GM23248 (cell line): Measurements from ENCODE around the gene ALOX5. TPM values are rescaled to one million over a fixed set of nuclear protein-coding genes. Genes with fewer than 3 reads are reported as not detected.

Experiments
- DNase-seq: peaks from one replicate; pipeline ENCODE4 v3.0.0-alpha.2; 2015
- H2AFZ ChIP-seq: fragments of 200-600 bp; sonication (generic); 2 replicates; pipeline ENCODE4 v1.6.1; 2016; ENCODE audit warnings: antibody characterized with exemption
- H3F3A ChIP-seq: fragments of 200-600 bp; sonication (generic); 2 replicates; pipeline ENCODE4 v1.6.1; 2016; ENCODE audit warnings: mild to moderate bottlenecking, antibody characterized with exemption, mixed run types; ENCODE audit not compliant: insufficient read depth
- H3K27ac ChIP-seq: fragments of 200-600 bp; sonication (generic); 2 replicates; pipeline ENCODE4 v1.5.1; 2016; ENCODE audit warnings: mild to moderate bottlenecking
- H3K27me3 ChIP-seq: fragments of 200-600 bp; sonication (generic); replicated peaks from 2 replicates; pipeline ENCODE4 v1.6.1; 2016; ENCODE audit warnings: mild to moderate bottlenecking; ENCODE audit not compliant: insufficient read depth
- H3K36me3 ChIP-seq: fragments of 200-600 bp; sonication (generic); 2 replicates; pipeline ENCODE4 v1.6.1; 2016; ENCODE audit warnings: low read depth, mild to moderate bottlenecking
- H3K4me1 ChIP-seq: fragments of 200-600 bp; sonication (generic); 2 replicates; pipeline ENCODE4 v1.6.1; 2016; ENCODE audit warnings: mild to moderate bottlenecking; ENCODE audit not compliant: insufficient read depth
- H3K4me2 ChIP-seq: fragments of 200-600 bp; sonication (generic); one replicate; pipeline ENCODE4 v1.6.1; 2016; ENCODE audit warnings: mild to moderate bottlenecking; ENCODE audit not compliant: unreplicated experiment
- H3K4me3 ChIP-seq: fragments of 200-600 bp; sonication (generic); 2 replicates; pipeline ENCODE4 v1.5.1; 2016; ENCODE audit warnings: mild to moderate bottlenecking
- H3K79me2 ChIP-seq: fragments of 200-600 bp; sonication (generic); 2 replicates; pipeline ENCODE4 v1.6.1; 2016; ENCODE audit warnings: mild to moderate bottlenecking; ENCODE audit not compliant: insufficient read depth
- H3K9ac ChIP-seq: fragments of 200-600 bp; sonication (generic); 2 replicates; pipeline ENCODE4 v1.6.1; 2016; ENCODE audit warnings: mild to moderate bottlenecking
- H3K9me2 ChIP-seq: fragments of 200-600 bp; sonication (generic); 2 replicates; pipeline ENCODE4 v1.6.1; 2016; ENCODE audit warnings: mixed run types, mild to moderate bottlenecking, moderate library complexity; ENCODE audit not compliant: insufficient read depth
- H3K9me3 ChIP-seq: fragments of 200-600 bp; sonication (generic); one replicate; pipeline ENCODE4 v1.6.1; 2017; ENCODE audit warnings: low read depth
- H4K20me1 ChIP-seq: fragments of 200-600 bp; sonication (generic); 2 replicates; pipeline ENCODE4 v1.6.0; 2016; ENCODE audit not compliant: insufficient read depth
- EZH2 ChIP-seq: fragments of 200-600 bp; sonication (generic); IDR thresholded peaks from 2 replicates; pipeline ENCODE4 v1.6.1; 2018; ENCODE audit warnings: antibody characterized with exemption, mild to moderate bottlenecking; ENCODE audit not compliant: insufficient read depth, poor library complexity, severe bottlenecking
- EZH2phosphoT487 ChIP-seq: fragments of 200-600 bp; sonication (generic); IDR thresholded peaks from 2 replicates; pipeline ENCODE4 v1.6.1; 2018; ENCODE audit warnings: antibody characterized with exemption, moderate library complexity, mild to moderate bottlenecking, low read depth; ENCODE audit not compliant: insufficient read depth
- WGBS, 2 experiments: methylation state at CpG; one replicate each; pipeline ENCODE4 v1.1.6; 2015 to 2017; ENCODE audit warnings: low lambda C conversion rate in 2 of 2, low coverage in 1 of 2; ENCODE audit errors: missing lambda C conversion rate in 2 of 2; 5-methylcytosine and 5-hydroxymethylcytosine counted together
- in situ Hi-C: fragments of 300-500 bp; cut with MboI; formaldehyde crosslinking; loops from 2 replicates; pipeline ENCODE4 v1.15.0; 2020
- polyA plus RNA-seq: library from polyadenylated mRNA; unstranded; fragments of >200 nt; fragmentation: Nextera tagmentation; extraction: Ambion mirVana; gene quantifications from 2 replicates; pipeline ENCODE4 v1.2.1, GENCODE V29; 2016
- total RNA-seq: library from RNA; depleted of rRNA; stranded (reverse); fragments of >200 nt; shearing (Covaris generic); gene quantifications from 2 replicates; pipeline ENCODE4 v1.2.3, GENCODE V29; 2014

The ALOX5 gene
- total and polyA plus RNA-seq, 2 experiments from 2014 or later = not detected

DNA sequence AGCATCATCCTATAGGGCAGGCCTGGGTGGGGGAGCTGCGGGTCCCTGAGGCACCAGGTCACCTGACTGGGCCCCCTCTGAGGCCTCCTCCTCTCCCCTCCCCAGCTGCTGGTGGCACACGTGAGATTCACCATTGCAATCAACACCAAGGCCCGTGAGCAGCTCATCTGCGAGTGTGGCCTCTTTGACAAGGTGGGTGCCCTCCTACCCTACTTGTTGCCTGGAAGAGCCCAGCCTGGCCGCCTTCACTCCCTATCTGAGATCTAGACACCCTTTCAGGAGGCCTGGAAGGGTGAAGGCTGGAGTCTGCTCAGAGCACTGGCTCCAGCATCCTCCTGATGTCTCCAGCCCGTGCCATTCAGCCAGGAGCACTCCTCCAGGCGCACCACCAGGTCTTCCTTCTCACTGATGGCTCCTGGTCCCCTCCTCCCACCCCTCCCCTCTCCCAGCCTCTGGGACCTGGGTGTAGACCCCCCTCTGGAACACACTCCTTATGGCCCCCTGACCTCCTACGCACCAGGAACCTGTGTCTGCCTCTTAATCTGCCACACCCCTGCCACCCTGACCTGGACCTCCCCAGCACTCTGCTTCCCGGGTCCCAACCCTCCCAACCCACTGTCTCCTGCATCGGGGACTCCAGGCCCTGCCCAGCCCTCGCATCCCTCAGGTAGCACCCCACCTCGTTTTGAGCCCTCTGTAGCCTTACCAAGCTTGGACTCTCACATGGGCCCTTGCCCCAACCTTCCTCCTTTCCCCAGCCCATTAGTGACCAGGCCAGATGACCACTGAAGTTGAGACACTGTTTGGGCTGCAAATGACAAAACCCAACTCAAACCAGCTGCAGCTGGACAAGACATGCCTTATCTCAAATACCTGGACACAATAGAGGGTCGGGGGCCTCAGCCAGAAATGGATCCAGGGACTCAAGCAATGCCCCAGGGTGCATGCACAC, 67.5 kb downstream of the ALOX5 start:
- Histone ChIP-seq H3K9me2 (no peaks in the 10 kb centered on the region), H4K20me1 (no peaks in the 10 kb centered on the region), H3K4me2 (no peak overlapping the region), H2AFZ (no peak overlapping the region), H3K36me3 (no peaks in the 10 kb centered on the region), H3K9me3 (no peaks in the 10 kb centered on the region), H3K27me3 (peaks cover 6% of the 10 kb centered on the region; the same call in 1 of the 2 replicates), H3K79me2 (no peaks in the 10 kb centered on the region), H3K9ac (no peak overlapping the region), H3K4me3 (no peak overlapping the region), H3K27ac (no peak overlapping the region), H3K4me1 (no peaks in the 10 kb centered on the region), H3F3A (no peaks in the 10 kb centered on the region)
- WGBS, 2 experiments = 38% methylated on average over 12 to 13 of the region's 13 CpGs
- no peak for TF ChIP-seq EZH2
- no peak for TF ChIP-seq EZH2phosphoT487
- no peak for DNase-seq
- in situ Hi-C loops = no loop called here

DNA sequence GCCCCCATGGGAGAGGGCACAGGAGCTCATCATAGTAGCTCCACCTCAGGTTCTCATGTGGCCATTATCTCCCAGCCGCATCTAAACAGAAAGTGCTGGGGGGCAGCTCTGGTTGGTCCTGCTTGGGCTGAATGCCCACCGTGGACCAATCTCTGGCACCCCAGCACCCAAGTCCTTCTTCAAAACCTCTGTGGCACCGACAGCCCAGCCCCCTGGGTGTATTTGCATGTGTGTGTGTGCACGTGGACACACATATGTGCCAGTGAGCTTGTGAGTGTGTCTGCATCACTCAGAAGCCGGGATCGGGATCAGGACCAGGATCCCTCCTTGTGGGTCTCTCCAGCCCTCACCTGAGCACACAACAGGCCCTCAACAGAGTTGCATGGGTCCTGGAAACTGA, 68.2 kb downstream of the ALOX5 start:
- Histone ChIP-seq H3K4me3 (no peak overlapping the region), H3K27me3 (peaks cover 3% of the 10 kb centered on the region; the same call in 1 of the 2 replicates), H3K79me2 (no peaks in the 10 kb centered on the region), H3K9ac (no peak overlapping the region), H3K4me2 (no peak overlapping the region), H3K9me2 (no peaks in the 10 kb centered on the region), H3K27ac (no peak overlapping the region), H4K20me1 (no peaks in the 10 kb centered on the region), H3K9me3 (no peaks in the 10 kb centered on the region), H3K4me1 (no peaks in the 10 kb centered on the region), H3F3A (no peaks in the 10 kb centered on the region), H2AFZ (no peak overlapping the region), H3K36me3 (no peaks in the 10 kb centered on the region)
- in situ Hi-C loops = no loop called here
- no peak for TF ChIP-seq EZH2phosphoT487
- TF ChIP-seq EZH2 = no peak
- DNase-seq = no peak
- WGBS, 2 experiments = 58% methylated on average over 6 of the region's 6 CpGs

DNA sequence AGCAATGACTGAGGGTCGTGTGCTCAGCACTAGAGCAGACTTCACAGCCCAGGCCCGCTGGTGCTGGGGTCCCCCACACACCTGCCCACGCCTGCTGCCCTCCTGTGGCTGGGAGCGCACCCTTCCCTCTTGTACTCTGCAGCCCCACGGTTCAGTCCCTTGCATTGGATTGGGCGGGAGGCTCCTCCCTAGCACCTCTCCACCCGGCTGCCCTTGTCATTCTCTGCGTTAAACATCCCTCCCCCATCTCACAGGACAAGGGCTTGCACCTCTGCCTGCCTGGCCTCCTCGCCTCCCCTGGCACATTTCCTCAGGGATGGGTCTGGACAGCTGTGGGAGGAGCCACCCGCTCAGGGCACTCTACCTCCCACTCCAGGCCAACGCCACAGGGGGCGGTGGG, 68.6 kb downstream of the ALOX5 start:
- no peaks in the 10 kb centered on the region for H3K9me2 ChIP-seq
- no peaks in the 10 kb centered on the region for H3K9me3 ChIP-seq
- H3K4me1 ChIP-seq = no peaks in the 10 kb centered on the region
- in situ Hi-C loops = no loop called here
- H3K27ac ChIP-seq = no peak overlapping the region
- H4K20me1 ChIP-seq = no peaks in the 10 kb centered on the region
- WGBS, 2 experiments = 44 to 48% methylated on average over 10 to 12 of the region's 12 CpGs
- no peak for DNase-seq
- H3F3A ChIP-seq = no peaks in the 10 kb centered on the region
- H3K36me3 ChIP-seq = no peaks in the 10 kb centered on the region
- H3K79me2 ChIP-seq = no peaks in the 10 kb centered on the region
- no peak overlapping the region for H3K9ac ChIP-seq
- peaks cover 3% of the 10 kb centered on the region; the same call in 1 of the 2 replicates for H3K27me3 ChIP-seq
- TF ChIP-seq EZH2phosphoT487 (no peak), EZH2 (no peak)
- H3K4me3 ChIP-seq = no peak overlapping the region
- no peak overlapping the region for H3K4me2 ChIP-seq
- no peak overlapping the region for H2AFZ ChIP-seq

DNA sequence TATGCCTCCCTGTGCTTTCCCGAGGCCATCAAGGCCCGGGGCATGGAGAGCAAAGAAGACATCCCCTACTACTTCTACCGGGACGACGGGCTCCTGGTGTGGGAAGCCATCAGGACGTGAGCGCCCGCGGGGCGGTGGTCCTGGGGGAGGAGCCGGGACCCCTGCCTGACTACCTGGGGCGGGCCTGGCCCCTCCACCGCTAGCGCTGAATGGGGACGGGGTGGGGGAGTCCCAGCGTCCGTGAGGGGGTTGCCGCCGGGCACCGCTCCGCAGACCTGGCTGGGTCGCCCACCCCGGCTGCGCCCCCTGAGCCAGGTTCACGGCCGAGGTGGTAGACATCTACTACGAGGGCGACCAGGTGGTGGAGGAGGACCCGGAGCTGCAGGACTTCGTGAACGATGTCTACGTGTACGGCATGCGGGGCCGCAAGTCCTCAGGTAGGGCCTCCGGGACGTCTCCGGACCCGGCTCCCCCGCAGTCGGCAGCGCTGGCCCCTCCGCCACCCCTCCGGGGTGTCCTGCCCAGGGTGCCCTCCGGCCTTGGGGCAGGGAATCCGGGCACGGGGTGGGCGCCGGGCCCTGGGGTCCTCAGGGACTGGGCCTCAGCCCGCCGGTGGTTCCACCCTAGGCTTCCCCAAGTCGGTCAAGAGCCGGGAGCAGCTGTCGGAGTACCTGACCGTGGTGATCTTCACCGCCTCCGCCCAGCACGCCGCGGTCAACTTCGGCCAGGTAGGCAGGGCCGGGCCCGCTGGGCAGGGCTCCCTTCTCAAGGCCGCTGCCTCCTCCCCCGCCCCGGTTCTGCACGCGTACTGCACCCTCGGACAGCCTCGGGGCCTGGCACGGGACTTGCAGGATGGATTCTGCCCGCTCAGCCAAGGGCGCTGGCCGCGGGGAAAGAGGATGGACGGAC, 69.3 kb downstream of the ALOX5 start:
- Histone ChIP-seq H3F3A (no peaks in the 10 kb centered on the region), H3K9ac (no peak overlapping the region), H2AFZ (no peak overlapping the region), H3K4me2 (no peak overlapping the region), H3K36me3 (no peaks in the 10 kb centered on the region), H3K9me2 (no peaks in the 10 kb centered on the region), H3K27me3 (peaks cover 3% of the 10 kb centered on the region; the same call in 1 of the 2 replicates), H3K4me1 (no peaks in the 10 kb centered on the region), H3K27ac (no peak overlapping the region), H3K4me3 (no peak overlapping the region), H3K9me3 (no peaks in the 10 kb centered on the region), H3K79me2 (no peaks in the 10 kb centered on the region), H4K20me1 (no peaks in the 10 kb centered on the region)
- no peak for DNase-seq
- 85 to 89% methylated on average over 41 to 74 of the region's 76 CpGs for WGBS, 2 experiments
- in situ Hi-C loops = no loop called here
- TF ChIP-seq EZH2phosphoT487 (no peak), EZH2 (no peak)
